ENCODE measurements around the gene HEMK1.

GRCh38 chr3:50599115-50599715, 29.9 kb downstream of the HEMK1 start:
- no peak for TF ChIP-seq CTCF (IDR thresholded peaks at IDR 0.05; ENCODE audit: low read depth, low read length, poor library complexity, severe bottlenecking)
- TF ChIP-seq EZH2phosphoT487 (IDR thresholded peaks at IDR 0.05; ENCODE audit: borderline replicate concordance, low read length): no peak

All from DOHH2 (cell line).